GM18870 (cell line): ENCODE measurements around the gene C1QTNF8.
"Not testable (repeated sequence)": the region's sequence is repeated elsewhere in the genome, so short reads cannot be mapped to it uniquely, and the experiment has no call there.

ENCODE experiments used
- ATAC-seq: cut with Tn5 transposase; IDR thresholded peaks from one replicate; pipeline ENCODE4 v1.9.1; 2021; ENCODE audit warnings: moderate library complexity; ENCODE audit not compliant: unreplicated experiment

The C1QTNF8 gene

DNA sequence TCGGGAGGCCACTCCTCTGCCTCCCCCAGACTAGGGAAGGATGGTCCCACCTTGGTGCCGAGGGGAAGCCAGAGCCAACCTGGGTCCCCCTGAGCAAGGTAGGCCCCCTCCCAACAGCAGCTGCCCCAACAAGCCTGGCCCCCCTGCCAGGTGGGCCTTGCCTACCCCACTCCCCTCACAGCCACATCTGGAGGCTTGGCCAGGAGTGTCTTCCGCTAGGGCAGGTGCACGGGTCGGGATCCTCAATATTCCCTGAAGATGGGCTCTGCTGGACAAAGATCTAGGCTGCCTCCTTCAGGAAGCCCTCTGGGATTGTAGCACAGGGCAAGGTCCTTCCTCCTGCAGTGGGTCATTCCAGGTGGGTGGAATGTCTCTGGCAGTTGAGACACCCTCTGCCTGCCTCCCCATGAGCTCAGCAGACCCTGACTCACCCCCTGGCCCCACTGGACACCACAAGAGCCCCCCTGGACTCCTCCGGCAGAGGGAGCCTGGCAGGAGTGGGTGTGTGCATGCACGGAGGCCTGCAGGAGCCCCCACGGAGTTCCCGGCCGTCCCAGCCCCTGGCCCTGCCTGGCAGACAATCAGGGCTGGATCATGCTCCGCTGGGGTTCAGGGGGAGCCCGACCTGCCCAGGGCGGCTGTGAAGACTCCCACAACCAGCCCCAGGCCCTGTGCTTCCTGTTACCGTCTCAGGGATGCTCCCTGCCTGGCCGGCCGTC, 435 bp downstream of the C1QTNF8 start:
- no peak for ATAC-seq

DNA sequence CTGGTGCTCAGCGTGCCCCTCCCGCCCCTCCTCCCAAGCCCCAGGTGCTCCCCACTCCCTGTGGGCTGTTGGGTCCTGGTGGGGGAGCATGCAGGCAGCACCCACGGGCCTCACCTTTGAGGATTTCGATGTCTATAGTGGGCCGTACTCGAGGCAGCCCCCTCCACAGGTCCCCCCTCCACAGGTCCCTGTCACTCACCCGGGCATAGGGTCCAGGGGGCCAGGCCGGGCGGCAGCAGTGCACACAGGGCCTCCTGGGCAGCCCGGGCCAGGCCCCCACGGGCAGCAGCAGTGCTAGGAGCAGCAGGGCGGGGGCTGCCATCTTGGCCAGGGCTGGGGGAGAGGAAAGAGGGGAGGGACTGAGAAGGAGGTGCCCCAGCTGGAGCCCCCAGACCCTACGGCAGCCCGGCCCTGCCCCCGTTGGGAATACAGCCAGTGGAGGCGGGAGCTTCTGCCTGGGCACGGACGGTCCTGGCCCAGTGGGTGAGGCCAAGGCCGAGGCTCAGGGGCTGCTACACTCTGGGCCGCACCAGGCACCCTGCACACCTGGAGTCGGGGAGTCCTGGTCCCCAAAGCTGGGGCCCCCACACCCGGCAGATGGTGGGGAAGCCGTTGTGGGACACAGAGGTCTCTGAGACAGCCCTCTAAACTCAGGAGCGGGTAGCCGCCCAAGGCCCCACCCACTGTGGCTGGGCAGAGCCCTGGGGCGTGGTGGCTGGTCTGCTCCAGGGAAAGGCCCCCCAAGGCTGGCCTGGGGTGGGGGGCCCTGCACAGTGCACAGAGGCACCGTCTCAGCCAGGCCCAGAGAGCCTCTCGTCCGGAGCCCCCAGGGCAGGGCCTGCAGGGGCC, 1.2 kb downstream of the C1QTNF8 start:
- ATAC-seq: no peak

DNA sequence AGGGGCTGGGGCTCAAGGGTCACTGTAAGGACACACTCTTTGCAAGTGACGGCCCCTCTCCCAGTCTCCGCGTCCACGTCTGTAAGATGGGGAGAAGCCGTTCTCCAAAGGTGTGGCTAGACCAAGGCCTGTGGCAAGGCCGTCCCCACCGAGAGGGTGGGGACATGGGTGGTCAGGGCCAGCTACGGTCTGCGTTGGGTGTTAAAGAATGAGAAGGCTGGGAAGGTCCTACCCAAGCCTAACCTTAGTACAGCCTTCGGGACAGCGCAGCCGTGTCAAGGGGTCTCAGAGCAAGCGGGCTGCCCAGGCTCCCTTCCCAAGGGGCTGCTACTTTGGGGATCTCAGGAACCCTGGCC, 1.9 kb downstream of the C1QTNF8 start:
- no peak for ATAC-seq

DNA sequence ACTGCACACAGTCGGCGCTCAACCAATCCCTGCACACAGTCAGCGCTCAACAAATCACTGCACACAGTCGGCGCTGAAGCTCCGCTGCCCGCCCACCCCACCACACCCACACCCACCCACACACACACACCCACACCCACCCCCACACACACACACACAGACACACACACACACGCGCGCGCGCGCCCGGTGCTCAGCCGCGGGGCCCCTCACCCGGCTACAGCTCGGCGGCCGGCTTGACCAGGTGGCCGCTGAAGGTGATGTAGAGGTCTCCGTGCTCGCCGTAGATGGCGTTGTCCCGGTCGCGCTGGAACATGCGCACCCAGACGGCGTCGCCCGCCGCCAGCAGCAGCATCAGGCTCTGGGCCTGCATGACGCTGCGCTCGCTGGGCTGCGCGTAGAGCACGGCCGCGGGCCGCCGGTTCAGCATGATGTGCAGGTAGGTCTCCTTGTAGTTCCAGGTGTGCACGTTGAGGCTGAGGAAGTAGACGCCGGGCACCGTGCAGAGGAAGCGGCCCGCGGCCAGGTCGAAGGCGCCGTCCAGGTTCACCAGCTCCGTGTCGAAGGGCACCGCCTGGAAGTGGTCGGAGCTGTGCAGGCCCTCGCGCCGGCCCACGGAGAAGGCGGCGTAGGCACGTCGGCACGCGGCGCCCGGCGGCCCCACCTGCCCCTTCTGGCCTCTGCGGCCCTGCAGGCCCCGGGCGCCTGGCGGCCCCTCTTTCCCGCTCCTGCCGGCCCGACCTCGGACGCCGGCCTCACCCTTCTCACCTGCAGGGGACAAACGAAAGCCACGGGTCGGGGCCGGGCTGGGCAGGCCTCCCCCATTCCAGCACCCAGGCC, 2.5 kb downstream of the C1QTNF8 start:
- no peak for ATAC-seq

DNA sequence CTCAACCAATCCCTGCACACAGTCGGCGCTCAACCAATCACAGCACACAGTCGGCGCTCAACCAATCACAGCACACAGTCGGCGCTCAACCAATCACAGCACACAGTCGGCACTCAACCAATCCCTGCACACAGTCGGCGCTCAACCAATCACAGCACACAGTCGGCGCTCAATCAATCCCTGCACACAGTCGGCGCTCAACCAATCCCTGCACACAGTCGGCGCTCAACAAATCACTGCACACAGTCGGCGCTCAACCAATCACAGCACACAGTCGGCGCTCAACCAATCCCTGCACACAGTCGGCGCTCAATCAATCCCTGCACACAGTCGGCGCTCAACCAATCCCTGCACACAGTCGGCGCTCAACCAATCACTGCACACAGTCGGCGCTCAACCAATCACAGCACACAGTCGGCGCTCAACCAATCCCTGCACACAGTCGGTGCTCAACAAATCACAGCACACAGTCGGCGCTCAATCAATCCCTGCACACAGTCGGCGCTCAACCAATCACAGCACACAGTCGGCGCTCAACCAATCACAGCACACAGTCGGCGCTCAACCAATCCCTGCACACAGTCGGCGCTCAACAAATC, 3.3 kb downstream of the C1QTNF8 start:
- ATAC-seq: not testable (repeated sequence)

DNA sequence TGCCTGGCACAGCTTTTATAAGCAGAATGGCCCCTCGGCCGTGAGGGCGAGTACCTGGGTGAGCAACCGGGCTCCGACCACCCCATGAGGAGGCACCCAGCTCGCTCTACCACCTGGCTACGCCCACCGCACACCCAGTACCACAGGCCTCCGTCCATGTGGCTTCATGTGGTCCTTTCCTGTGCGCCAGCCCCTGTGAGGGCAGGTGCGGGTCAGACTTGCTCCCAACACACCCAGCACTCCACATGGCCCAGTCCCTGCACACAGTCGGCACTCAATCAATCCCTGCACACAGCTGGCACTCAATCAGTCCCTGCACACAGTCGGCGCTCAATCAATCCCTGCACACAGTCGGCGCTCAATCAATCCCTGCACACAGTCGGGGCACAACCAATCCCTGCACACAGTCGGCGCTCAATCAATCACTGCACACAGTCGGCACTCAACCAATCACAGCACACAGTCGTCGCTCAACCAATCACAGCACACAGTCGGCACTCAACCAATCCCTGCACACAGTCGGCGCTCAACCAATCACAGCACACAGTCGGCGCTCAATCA, 4.0 kb downstream of the C1QTNF8 start:
- ATAC-seq: no peak

DNA sequence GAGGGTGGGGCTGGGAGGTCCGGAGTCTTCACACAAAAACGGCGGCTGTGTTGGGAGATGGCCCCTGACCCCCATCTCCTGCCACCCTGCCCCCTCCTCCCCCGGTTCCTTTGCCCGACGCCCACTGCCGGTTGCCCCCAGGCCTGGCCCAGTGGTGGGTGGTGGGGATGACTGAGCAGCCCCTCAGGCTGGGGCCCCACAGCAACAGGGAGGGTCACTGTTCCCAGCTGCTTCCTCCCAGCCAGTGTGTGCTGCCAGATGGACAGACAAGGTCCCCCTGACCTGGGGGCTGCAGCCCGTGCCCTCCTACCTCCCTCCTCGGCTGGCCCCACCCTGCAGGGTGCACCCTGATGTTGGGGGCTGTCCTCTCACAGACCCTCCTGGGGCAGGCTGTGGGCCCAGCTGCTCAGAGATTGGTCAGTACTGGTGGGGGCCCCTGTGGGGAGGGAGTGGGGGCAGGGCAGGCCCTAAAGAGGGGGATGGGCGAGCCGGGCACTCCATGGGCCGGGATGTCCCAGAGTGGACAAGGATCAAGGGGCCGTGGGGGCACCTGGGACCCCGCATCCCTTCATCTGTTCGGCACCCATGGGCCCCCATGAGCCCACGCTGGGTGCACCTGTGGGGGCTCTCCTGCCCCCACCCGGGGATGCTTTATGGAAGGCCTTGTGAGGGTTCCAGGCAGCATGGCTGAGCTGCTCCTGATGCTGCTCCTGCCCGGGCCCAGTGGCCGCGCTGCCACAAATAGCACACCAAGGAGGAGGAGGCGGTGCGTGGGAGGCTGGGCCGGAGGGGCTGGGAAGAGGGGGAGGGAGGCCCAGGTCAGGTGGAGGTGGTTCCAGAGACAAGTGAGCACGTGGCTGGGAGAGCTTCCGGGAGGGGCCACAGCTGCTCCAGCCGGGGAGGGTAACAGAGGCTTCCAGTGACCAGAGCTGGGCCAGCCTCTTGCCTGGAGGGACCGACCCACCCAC, 5.1 kb downstream of the C1QTNF8 start:
- no peak for ATAC-seq

DNA sequence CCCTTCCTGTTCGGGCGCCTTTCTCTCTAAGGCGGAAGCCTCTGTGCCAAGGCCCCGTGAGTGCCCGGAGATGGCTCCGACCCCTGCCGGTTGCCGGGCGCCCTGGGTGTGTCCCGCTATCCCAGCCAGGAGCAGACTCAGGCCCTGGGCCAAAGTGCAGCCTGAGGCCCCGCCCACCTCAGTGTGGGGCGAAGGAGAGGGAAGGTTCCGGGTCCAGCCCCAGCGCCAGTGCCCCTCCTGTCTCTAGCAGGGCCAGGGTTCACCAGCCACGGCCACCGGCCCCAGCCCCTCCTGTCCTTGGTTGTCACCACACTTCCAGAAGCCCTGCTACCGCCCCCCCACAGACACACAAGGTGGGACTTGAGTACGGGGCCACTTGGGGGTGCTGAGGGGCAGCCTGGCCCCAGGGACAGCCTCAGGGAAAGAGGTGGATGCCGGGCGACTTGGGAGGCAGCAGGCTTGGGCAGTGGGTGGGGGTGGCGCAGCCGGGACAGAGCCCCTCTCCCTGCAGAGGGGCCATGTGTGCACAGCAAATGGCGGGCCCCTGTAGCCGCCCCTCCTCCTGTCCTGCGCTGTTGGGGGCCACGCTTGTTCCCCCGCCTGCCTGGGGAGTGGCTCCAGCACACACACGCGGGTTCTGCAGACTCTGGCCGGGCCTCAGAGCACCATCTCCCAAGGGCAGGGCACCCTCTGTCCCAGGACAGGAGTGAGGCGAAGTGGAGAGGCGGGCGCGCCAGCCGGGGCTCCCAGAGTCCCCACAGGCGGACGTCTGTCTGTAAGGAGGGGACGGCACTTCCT, 6.0 kb downstream of the C1QTNF8 start:
- no peak for ATAC-seq

DNA sequence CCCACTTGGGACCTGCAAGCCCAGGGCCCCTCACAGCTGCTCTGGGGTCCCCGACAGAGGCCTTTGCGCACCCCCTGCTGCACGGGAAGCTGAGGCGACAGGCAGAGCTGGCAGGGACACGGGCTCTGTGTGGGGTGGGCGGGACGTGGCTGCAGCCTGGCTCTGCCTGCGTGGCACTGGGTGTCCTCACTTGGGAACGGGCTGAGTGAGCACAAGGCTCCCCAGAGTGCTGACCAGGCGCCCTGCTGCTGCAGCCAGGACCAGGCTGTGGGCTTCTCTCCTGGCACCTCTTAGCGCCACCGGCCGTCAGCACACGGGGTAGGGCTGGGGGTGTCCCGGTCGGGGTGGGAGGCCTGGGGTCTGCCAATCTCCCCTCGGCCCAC, 6.6 kb downstream of the C1QTNF8 start:
- ATAC-seq: no peak

DNA sequence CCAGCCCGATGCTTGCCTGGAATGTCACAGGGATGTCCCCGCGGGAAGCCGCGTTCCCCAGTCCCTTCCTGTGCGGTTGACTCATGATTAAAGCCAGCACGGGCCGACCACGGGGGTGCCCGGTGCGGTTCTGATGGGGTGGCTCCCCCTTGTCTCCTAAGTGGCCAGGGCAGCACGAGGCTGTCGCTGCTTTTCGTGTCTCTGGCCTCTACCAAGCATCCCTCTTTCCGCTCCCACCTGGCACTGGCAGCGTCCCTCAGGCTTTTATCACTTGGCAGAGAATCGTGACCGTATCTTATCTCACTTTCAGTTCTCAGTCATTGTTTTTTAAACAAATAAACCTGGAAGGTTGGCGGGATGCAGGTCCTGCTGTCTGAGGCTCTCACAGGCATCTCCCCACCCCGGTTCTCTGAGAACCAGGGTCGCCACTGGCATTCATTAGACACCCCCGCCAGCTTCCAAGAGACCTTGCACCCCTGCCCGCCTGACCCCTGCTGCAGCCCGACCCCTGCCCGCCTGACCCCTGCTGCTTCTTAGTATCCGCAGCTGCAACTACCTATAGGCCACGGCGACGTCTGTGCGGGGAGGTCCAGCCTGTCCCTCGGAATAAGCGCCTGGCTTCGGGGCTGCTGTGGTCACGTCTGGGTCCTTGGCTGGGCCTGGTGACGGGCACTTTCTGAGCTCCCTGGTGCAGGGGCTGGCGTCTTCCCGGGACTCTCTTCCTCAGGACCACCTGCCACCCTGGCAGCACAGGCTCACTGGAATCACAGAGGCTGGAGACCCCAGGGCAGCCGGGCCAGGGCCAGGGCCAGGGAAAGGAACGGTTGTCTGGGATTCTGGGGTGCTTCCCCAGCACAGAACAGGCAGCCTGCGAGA, 7.5 kb downstream of the C1QTNF8 start:
- ATAC-seq: no peak

DNA sequence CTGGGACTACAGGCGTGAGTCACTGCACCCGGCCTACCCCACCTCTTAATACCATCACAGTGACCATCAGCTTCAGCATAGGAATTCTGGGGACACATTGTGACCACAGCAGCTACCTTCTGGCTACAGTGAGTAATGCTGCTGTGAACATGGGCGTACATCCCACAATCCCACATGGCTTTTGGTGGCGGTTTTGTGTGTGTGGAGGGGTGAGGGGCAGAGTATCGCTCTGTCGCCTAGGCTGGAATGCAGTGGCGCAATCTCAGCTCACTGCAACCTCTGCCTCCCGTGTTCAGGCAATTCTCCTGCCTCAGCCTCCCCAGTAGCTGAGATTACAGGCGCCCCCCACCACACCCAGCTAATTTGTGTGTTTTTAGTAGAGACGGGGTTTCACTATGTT, 9.6 kb downstream of the C1QTNF8 start:
- ATAC-seq: not testable (repeated sequence)

DNA sequence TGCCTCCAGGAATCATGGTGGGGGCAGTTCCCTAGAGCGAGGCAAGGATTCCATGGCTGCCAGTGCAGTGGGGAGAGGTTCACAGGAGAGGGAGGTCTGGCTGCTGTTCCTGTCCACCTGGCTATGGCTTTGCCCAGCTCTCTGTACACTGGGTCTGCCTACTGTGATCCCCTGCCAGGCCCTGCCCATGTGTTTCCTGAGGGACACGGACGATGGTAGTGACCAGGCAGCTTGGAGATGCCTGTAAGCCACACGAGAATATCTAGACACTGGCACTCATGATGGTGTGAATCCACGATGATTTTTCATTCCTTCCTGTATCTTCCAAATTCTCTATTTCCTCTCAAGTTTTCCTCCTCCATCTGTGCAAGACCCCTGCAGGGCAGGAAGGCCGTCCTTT, 11.1 kb downstream of the C1QTNF8 start:
- ATAC-seq: no peak

DNA sequence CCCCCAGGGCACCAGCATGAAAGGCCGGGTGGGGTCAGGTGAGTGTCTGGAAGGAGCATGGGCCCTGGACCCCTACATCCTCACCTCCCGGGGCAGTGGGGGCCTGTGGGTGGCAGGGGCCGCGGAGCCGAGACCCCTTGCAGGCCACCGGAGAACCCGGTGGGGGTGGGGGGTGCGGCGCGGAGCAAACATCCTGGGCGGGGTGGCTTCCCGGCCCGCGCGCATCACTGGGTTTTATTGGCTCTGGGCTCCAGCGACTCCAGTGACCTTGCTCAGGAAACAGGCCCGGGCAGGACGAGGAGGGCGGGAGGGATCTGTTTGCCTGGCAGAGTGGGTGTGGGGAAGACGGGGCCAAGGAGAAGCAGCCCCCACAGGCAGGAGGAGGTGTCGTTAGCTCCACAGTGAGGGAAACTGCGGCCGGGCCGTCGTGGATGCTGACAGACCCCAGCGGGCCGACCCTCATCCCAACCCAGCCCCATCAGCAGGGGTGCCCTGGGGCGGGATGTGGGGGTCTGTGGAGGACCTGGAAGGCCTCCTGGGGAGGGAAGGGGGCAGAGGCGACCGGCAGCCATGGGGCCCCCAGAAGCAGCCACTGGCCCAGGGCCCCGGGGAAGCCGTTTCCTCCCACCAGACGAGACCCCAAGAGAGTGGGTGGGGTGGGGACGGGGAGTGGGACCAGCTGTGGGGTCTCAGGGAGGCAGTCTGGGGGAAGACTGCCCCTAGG, 12.9 kb downstream of the C1QTNF8 start:
- no peak for ATAC-seq

DNA sequence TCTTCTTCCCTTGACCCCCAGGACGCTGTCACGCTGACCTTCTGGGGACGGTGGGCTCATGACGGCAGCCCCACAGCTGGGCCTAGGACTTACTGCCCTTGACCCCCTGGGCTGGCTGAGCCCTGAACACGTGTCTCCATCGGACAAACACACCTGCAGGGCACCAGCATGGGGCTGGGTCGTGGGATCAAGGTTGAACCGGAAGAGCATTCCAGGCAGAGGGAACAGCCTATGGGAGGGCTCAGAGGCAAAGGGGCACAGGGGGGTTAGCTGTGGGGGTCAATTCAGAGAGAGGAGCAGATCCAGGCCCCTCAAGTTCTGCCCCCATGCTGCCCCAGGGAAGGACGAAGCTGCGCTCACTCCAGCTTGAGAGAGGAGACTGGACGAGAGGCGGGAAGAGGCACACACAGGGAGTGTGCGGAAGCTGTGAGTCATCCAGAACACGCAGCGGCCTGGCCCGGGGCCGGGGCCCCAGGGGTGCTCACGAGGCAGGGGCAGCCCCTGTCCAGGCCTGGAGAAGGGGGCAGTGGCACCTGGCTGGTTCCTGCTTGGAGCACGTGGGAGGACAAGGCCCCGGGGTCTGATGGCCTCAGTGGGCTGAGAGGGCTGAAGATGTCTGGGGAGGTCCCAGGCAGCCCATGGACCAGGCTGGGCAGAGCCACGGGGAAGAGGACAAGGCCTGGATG, 13.6 kb downstream of the C1QTNF8 start:
- ATAC-seq: no peak

DNA sequence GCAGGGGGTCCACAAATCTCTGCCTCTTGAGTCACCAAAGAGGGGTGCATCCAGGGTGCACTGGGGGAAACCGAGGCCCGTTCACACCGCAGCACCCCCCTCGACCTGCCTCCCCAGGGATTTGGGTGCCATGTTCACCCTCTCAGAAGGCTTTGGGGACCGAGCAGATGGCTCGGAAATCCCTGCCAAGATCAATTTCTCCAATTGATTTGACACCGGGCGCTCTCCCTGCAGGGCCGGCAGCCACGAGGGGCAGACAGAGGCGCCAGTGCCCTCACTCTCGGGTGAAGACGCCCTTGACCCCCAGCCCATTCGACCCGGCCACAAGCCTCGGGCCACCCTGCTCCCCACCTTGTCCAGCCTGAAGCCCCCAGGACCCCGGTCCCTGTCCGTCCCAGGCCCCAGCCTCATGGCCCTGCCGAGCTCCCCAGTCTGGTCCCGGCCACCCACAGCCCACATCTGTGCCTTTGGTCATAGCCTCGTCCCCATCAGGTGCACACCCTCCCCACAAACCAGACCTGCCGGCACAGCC, 14.2 kb downstream of the C1QTNF8 start:
- ATAC-seq: no peak
